GM12801 (cell line): ENCODE results near the gene AIFM3.

ENCODE experiments used
- CTCF ChIP-seq: IDR thresholded peaks from one replicate; pipeline ENCODE4 v1.5.1; 2011; ENCODE audit warnings: control low read depth; ENCODE audit not compliant: insufficient read length; ENCODE audit errors: extremely low read depth

AIFM3 gene

GRCh38 chr22:20987375-20987774, 20.3 kb downstream of the AIFM3 start:
- TF ChIP-seq CTCF = no peak

GRCh38 chr22:20988573-20989322, 21.7 kb downstream of the AIFM3 start:
- no peak for TF ChIP-seq CTCF

GRCh38 chr22:20989323-20990138, 22.5 kb downstream of the AIFM3 start:
- TF ChIP-seq CTCF = no peak

- no peak for TF ChIP-seq CTCF
Measured at GRCh38 chr22:20990184-20991180, 23.4 kb downstream of the AIFM3 start.

GRCh38 chr22:20991252-20992055, 24.4 kb downstream of the AIFM3 start:
- no peak for TF ChIP-seq CTCF

GRCh38 chr22:20992056-20992442, 25.0 kb downstream of the AIFM3 start:
- no peak for TF ChIP-seq CTCF
